Vagina (tissue), 2 donors: ENCODE measurements around the gene GPR156. TPM values are rescaled to one million over a fixed set of nuclear protein-coding genes. Genes with fewer than 3 reads are reported as not detected.
A peak's percentile ranks its signal among the peaks of the same experiment; 100 is the strongest.

Experiments used
- DNase-seq, 2 donors: peaks; one replicate each; pipeline ENCODE4 v3.0.0-alpha.2; 2017; ENCODE audit errors: extremely low spot score in 2 of 2
- H3K27ac ChIP-seq: fragments of 200-600 bp; sonication (generic); one replicate; pipeline ENCODE4 v1.5.1; 2019
- H3K27me3 ChIP-seq: fragments of 200-600 bp; sonication (generic); one replicate; pipeline ENCODE4 v1.5.1; 2019
- H3K36me3 ChIP-seq, 2 donors: fragments of 200-600 bp; sonication (generic); one replicate each; pipeline ENCODE4 v1.5.1; 2017 to 2019
- H3K4me1 ChIP-seq: fragments of 200-600 bp; sonication (generic); one replicate; pipeline ENCODE4 v1.5.1; 2019
- H3K4me3 ChIP-seq, 2 donors: fragments of 200-600 bp; sonication (generic); 1 replicate in 1 of 2; 2 replicates in 1 of 2; pipeline ENCODE4 v1.5.1; 2016 to 2019
- H3K9me3 ChIP-seq: fragments of 200-600 bp; sonication (generic); one replicate; pipeline ENCODE4 v1.5.1; 2019
- POLR2A ChIP-seq, 2 donors: fragments of 450-650 bp; IDR thresholded peaks; one replicate each; pipeline ENCODE4 v1.6.1; 2017; ENCODE audit warnings: antibody characterized with exemption in 2 of 2, mild to moderate bottlenecking in 2 of 2, moderate library complexity in 2 of 2
- POLR2AphosphoS5 ChIP-seq, 2 donors: sonication (generic); formaldehyde crosslinking; IDR thresholded peaks; one replicate each; pipeline ENCODE4 v1.9.0; 2017; ENCODE audit warnings: antibody characterized with exemption in 2 of 2, mild to moderate bottlenecking in 2 of 2, low read depth in 1 of 2; ENCODE audit not compliant: insufficient read depth in 1 of 2
- intact Hi-C: fragments of 100-400 bp; cut with DNase I; formaldehyde crosslinking; loops from one replicate; pipeline ENCODE4 v1.15.1; 2023
- total RNA-seq: library from RNA; depleted of rRNA; stranded (reverse); fragments of >200 nt; gene quantifications from one replicate; pipeline ENCODE4 v1.2.3, GENCODE V29; 2016
- TF ChIP-seq, protein P1 (sequence below), 3 experiments: fragments of 450-650 bp in 2 of 3; fragments of 200-600 bp in 1 of 3; sonication (generic) in 1 of 3; IDR thresholded peaks; one replicate each; pipeline ENCODE4 v1.5.1; 2017 to 2019; ENCODE audit warnings: antibody characterized with exemption in 3 of 3, mild to moderate bottlenecking in 2 of 3, moderate library complexity in 2 of 3

GPR156 gene
- total RNA-seq, 1 donor from 2014 or later: not detected

GRCh38 chr3:120193554-120193953 lies 91.5 kb downstream of the GPR156 start:
- Histone ChIP-seq H3K36me3 (no peaks in the 10 kb centered on the region), H3K27me3 (no peaks in the 10 kb centered on the region), H3K4me1 (no peaks in the 10 kb centered on the region), H3K4me3 (no peak overlapping the region), H3K27ac (no peak overlapping the region), H3K9me3 (no peaks in the 10 kb centered on the region)
- intact Hi-C loops: no loop called here
- no peak for DNase-seq
- TF ChIP-seq, protein P1, sequence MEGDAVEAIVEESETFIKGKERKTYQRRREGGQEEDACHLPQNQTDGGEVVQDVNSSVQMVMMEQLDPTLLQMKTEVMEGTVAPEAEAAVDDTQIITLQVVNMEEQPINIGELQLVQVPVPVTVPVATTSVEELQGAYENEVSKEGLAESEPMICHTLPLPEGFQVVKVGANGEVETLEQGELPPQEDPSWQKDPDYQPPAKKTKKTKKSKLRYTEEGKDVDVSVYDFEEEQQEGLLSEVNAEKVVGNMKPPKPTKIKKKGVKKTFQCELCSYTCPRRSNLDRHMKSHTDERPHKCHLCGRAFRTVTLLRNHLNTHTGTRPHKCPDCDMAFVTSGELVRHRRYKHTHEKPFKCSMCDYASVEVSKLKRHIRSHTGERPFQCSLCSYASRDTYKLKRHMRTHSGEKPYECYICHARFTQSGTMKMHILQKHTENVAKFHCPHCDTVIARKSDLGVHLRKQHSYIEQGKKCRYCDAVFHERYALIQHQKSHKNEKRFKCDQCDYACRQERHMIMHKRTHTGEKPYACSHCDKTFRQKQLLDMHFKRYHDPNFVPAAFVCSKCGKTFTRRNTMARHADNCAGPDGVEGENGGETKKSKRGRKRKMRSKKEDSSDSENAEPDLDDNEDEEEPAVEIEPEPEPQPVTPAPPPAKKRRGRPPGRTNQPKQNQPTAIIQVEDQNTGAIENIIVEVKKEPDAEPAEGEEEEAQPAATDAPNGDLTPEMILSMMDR (IDR thresholded peaks at IDR 0.05): no peak
- TF ChIP-seq POLR2A (IDR thresholded peaks at IDR 0.05) (no peak), POLR2AphosphoS5 (IDR thresholded peaks at IDR 0.05; ENCODE audit: insufficient read depth in 1 of 2, low read depth in 1 of 2) (no peak)

GRCh38 chr3:120192579-120192978 lies 92.4 kb downstream of the GPR156 start:
- no peaks in the 10 kb centered on the region for H3K36me3 ChIP-seq
- no peak for DNase-seq
- no peaks in the 10 kb centered on the region for H3K27me3 ChIP-seq
- no peaks in the 10 kb centered on the region for H3K4me1 ChIP-seq
- no peaks in the 10 kb centered on the region for H3K9me3 ChIP-seq
- no peak overlapping the region for H3K27ac ChIP-seq
- TF ChIP-seq, protein P1 (IDR thresholded peaks at IDR 0.05): no peak
- no peak for TF ChIP-seq POLR2AphosphoS5 (IDR thresholded peaks at IDR 0.05; ENCODE audit: insufficient read depth in 1 of 2, low read depth in 1 of 2)
- TF ChIP-seq POLR2A (IDR thresholded peaks at IDR 0.05): no peak
- intact Hi-C loops: no loop called here
- no peak overlapping the region for H3K4me3 ChIP-seq

GRCh38 chr3:120192159-120192558 lies 92.9 kb downstream of the GPR156 start:
- DNase-seq: no peak
- no peak overlapping the region for H3K27ac ChIP-seq
- no peaks in the 10 kb centered on the region for H3K36me3 ChIP-seq
- H3K9me3 ChIP-seq: no peaks in the 10 kb centered on the region
- H3K27me3 ChIP-seq: no peaks in the 10 kb centered on the region
- H3K4me1 ChIP-seq: no peaks in the 10 kb centered on the region
- TF ChIP-seq POLR2AphosphoS5 (IDR thresholded peaks at IDR 0.05; ENCODE audit: insufficient read depth in 1 of 2, low read depth in 1 of 2): no peak
- TF ChIP-seq, protein P1 (IDR thresholded peaks at IDR 0.05): no peak
- TF ChIP-seq POLR2A (IDR thresholded peaks at IDR 0.05): no peak
- intact Hi-C loops: no loop called here
- H3K4me3 ChIP-seq: no peak overlapping the region

- intact Hi-C loops: no loop called here
- TF ChIP-seq POLR2AphosphoS5 (IDR thresholded peaks at IDR 0.05; ENCODE audit: insufficient read depth in 1 of 2, low read depth in 1 of 2) (no peak), POLR2A (IDR thresholded peaks at IDR 0.05) (no peak)
- TF ChIP-seq, protein P1 (IDR thresholded peaks at IDR 0.05): no peak
- Histone ChIP-seq H3K36me3 (no peaks in the 10 kb centered on the region), H3K27ac (no peak overlapping the region), H3K9me3 (no peaks in the 10 kb centered on the region), H3K4me1 (peaks cover 2% of the 10 kb centered on the region), H3K27me3 (no peaks in the 10 kb centered on the region), H3K4me3 (no peak overlapping the region)
- peak in 1 of 2 donors; percentile 46 for DNase-seq
Measured at GRCh38 chr3:120182613-120183511, 102.2 kb downstream of the GPR156 start.

GRCh38 chr3:120181632-120182031 lies 103.4 kb downstream of the GPR156 start:
- intact Hi-C loops: no loop called here
- Histone ChIP-seq H3K9me3 (no peaks in the 10 kb centered on the region), H3K27ac (no peak overlapping the region), H3K27me3 (no peaks in the 10 kb centered on the region), H3K4me3 (no peak overlapping the region), H3K36me3 (no peaks in the 10 kb centered on the region), H3K4me1 (peaks cover 14% of the 10 kb centered on the region)
- TF ChIP-seq POLR2A (IDR thresholded peaks at IDR 0.05) (no peak), POLR2AphosphoS5 (IDR thresholded peaks at IDR 0.05; ENCODE audit: insufficient read depth in 1 of 2, low read depth in 1 of 2) (no peak)
- TF ChIP-seq, protein P1 (IDR thresholded peaks at IDR 0.05): no peak
- DNase-seq: peak in 1 of 2 donors; percentile 37
